ENCODE results near the gene HSD17B11. TPM values are rescaled to one million over a fixed set of nuclear protein-coding genes. Genes with fewer than 3 reads are reported as not detected.
"Not testable (repeated sequence)": the region's sequence is repeated elsewhere in the genome, so short reads cannot be mapped to it uniquely, and the experiment has no call there.

The HSD17B11 gene
- total and polyA plus RNA-seq, 2 donors from 2014 or later: 39.5 to 48.1 TPM

GRCh38 chr4:87342872-87343271 is 48.1 kb downstream of the HSD17B11 start:
- no peak overlapping the region for H3K9ac ChIP-seq (ENCODE audit: low read length in 3 of 3)
- H3K36me3 ChIP-seq (ENCODE audit: control insufficient read depth in 2 of 3, insufficient read depth in 3 of 3, low read length in 3 of 3): peaks cover 0 to 2% (median 2%) of the 10 kb centered on the region in 3 donors
- peaks cover 0 to 11% (median 0%) of the 10 kb centered on the region in 3 donors for H3K9me3 ChIP-seq (ENCODE audit: control insufficient read depth in 2 of 3, insufficient read depth in 1 of 3, low read length in 3 of 3)
- FAIRE-seq (no peak), DNase-seq (no peak)
- H3K4me1 ChIP-seq (ENCODE audit: control insufficient read depth in 2 of 3, insufficient read depth in 2 of 3, low read depth in 1 of 3, low read length in 3 of 3): no peaks in the 10 kb centered on the region
- no peak overlapping the region for H3K4me3 ChIP-seq (ENCODE audit: low read length in 3 of 3)
- TF ChIP-seq CTCF (IDR thresholded peaks at IDR 0.05; ENCODE audit: borderline replicate concordance, extremely low read depth, insufficient read depth): no peak
- intact Hi-C loops (cut with DNase I): no loop called here
- H3K27me3 ChIP-seq (ENCODE audit: control insufficient read depth, insufficient read depth, low read length): no peaks in the 10 kb centered on the region
- H3K27ac ChIP-seq (ENCODE audit: low read depth in 2 of 2, low read length in 2 of 2): no peak overlapping the region

- H3K4me3 ChIP-seq (ENCODE audit: low read length in 3 of 3); DNase-seq; H3K36me3 ChIP-seq (ENCODE audit: control insufficient read depth in 2 of 3, insufficient read depth in 3 of 3, low read length in 3 of 3); H3K9ac ChIP-seq (ENCODE audit: low read length in 3 of 3); intact Hi-C loops (cut with DNase I); H3K27me3 ChIP-seq (ENCODE audit: control insufficient read depth, insufficient read depth, low read length); H3K4me1 ChIP-seq (ENCODE audit: control insufficient read depth in 2 of 3, insufficient read depth in 2 of 3, low read depth in 1 of 3, low read length in 3 of 3); H3K27ac ChIP-seq (ENCODE audit: low read depth in 2 of 2, low read length in 2 of 2): not testable (repeated sequence)
- peaks cover 0 to 11% (median 0%) of the 10 kb centered on the region in 3 donors for H3K9me3 ChIP-seq (ENCODE audit: control insufficient read depth in 2 of 3, insufficient read depth in 1 of 3, low read length in 3 of 3)
- peak; percentile 32 for FAIRE-seq
Observed at GRCh38 chr4:87341954-87342635, 48.9 kb downstream of the HSD17B11 start.

- no peak for TF ChIP-seq CTCF (IDR thresholded peaks at IDR 0.05; ENCODE audit: borderline replicate concordance, extremely low read depth, insufficient read depth)
- DNase-seq: no peak
- Histone ChIP-seq H3K9ac (ENCODE audit: low read length in 3 of 3) (no peak overlapping the region), H3K9me3 (ENCODE audit: control insufficient read depth in 2 of 3, insufficient read depth in 1 of 3, low read length in 3 of 3) (peaks cover 0 to under 1% (median 0%) of the 10 kb centered on the region in 3 donors), H3K4me1 (ENCODE audit: control insufficient read depth in 2 of 3, insufficient read depth in 2 of 3, low read depth in 1 of 3, low read length in 3 of 3) (no peaks in the 10 kb centered on the region), H3K27me3 (ENCODE audit: control insufficient read depth, insufficient read depth, low read length) (no peaks in the 10 kb centered on the region), H3K36me3 (ENCODE audit: control insufficient read depth in 2 of 3, insufficient read depth in 3 of 3, low read length in 3 of 3) (peaks cover 0 to 2% (median 2%) of the 10 kb centered on the region in 3 donors), H3K4me3 (ENCODE audit: low read length in 3 of 3) (no peak overlapping the region), H3K27ac (ENCODE audit: low read depth in 2 of 2, low read length in 2 of 2) (no peak overlapping the region)
- intact Hi-C loops (cut with DNase I): no loop called here
- FAIRE-seq: no peak
Observed at GRCh38 chr4:87339440-87339839, 51.5 kb downstream of the HSD17B11 start.

- FAIRE-seq (no peak), DNase-seq (no peak)
- Histone ChIP-seq H3K4me1 (ENCODE audit: control insufficient read depth in 2 of 3, insufficient read depth in 2 of 3, low read depth in 1 of 3, low read length in 3 of 3) (no peaks in the 10 kb centered on the region), H3K9ac (ENCODE audit: low read length in 3 of 3) (no peak overlapping the region), H3K9me3 (ENCODE audit: control insufficient read depth in 2 of 3, insufficient read depth in 1 of 3, low read length in 3 of 3) (peaks cover 3 to 9% (median 4%) of the 10 kb centered on the region in 3 donors), H3K4me3 (ENCODE audit: low read length in 3 of 3) (no peak overlapping the region), H3K36me3 (ENCODE audit: control insufficient read depth in 2 of 3, insufficient read depth in 3 of 3, low read length in 3 of 3) (peaks cover 0 to 2% (median 2%) of the 10 kb centered on the region in 3 donors), H3K27me3 (ENCODE audit: control insufficient read depth, insufficient read depth, low read length) (no peaks in the 10 kb centered on the region), H3K27ac (ENCODE audit: low read depth in 2 of 2, low read length in 2 of 2) (no peak overlapping the region)
- intact Hi-C loops (cut with DNase I): no loop called here
- no peak for TF ChIP-seq CTCF (IDR thresholded peaks at IDR 0.05; ENCODE audit: borderline replicate concordance, extremely low read depth, insufficient read depth)
Observed at GRCh38 chr4:87337361-87337760, 53.6 kb downstream of the HSD17B11 start.

Data from kidney (tissue), 14 donors.